OCI-M2 (cell line): ENCODE measurements around the gene ATP23.

Experiments used
- DNase-seq: peaks from one replicate; lab custom pipeline; 2025; ENCODE audit not compliant: unreplicated experiment; lab: John Stamatoyannopoulos, UW

The ATP23 gene

GRCh38 chr12:57966536-57966935 is 25.2 kb downstream of the ATP23 start:
- no peak for DNase-seq

DNA sequence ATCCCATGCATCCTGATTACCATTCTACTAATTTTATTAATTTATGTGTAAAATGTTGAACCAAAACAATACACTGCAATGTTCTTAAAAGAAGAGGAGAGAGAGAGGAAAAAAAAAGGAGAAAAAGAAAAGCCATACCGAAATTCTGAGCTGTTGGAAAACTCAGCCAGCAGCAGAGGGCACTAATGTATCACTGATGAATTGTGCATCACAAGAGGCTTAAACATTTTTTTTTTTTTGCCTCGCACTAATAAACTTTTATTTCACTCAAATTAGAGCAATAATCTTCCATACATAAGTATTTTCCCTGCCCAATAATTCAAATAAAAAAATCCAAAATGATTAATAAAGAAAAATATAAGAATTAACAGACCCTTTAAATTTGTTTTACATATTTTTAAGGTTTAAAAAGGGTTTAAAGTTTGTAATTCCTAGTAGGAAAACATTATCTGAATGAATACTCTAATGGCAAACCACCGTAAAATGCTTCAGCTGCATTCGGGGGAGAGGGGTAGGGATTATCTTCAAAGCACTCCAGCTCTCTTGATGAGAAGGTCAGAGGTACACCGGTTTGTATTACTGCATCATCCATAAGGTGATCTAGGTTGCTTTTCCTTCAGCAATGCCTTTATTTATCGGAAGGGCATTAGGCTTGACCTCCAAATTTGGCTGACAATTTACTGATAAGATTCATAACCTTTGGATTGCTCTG is 41.9 kb downstream of the ATP23 start:
- DNase-seq = no peak

GRCh38 chr12:57983858-57984505 is 42.6 kb downstream of the ATP23 start:
- no peak for DNase-seq

GRCh38 chr12:57984629-57985151 is 43.3 kb downstream of the ATP23 start:
- DNase-seq = no peak

DNA sequence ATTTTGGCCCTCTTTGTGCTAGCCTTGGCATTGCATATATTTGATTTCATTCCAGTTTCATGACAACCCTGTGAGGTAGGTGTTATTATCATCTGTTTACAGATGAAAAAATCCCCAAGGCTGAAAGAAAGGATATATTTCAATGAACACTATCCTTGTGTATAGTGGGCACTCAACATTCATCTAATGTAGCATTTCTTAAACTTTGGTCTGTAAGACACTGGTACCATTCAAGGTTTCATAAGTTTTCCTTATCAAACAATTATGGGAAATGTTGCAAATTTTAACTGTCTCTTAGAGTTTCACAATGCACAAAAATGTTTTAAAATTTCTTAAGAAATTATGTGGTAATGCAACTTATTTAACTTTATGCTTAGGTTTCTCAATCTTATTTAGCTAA is 44.3 kb downstream of the ATP23 start:
- DNase-seq = no peak

DNA sequence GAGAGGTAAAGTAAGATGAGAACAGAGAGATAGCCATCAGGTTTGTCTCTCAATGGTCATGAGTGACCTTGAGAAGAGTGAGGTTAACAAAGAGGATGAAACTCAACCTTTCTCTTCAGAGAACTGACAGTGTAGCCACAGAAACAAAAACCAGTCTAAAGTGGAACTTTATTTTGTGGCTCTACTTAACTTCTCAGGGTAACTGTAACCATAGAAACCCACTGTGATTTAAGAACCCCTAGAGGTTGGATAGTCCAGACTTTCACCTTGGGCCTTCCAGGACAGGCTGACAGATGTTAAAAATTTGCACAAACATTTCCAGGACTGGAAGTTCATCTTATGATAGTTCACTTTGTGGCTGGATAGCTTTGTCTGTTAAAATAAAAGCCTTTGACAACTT is 48.5 kb downstream of the ATP23 start:
- no peak for DNase-seq

GRCh38 chr12:57990241-57990883 is 49.0 kb downstream of the ATP23 start:
- no peak for DNase-seq

DNA sequence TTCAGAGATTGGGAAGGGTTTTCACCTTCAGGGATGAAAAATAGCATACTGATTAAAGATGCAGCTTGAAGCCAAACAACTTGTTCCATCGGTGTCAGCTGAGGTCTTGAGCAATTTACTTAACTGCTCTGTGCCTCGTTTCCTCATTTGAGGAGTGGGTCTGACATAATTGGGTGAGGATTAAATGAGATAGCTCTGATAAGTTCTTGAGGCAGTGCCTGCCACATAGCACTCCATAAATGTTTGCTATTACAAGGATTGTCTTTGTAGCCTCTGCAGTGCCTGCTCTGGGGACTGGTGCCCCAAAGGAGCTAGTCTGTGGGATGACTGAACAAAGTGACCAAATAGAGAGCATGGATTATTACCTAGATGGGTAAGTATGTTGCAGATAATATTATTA is 50.6 kb downstream of the ATP23 start:
- DNase-seq = no peak

DNA sequence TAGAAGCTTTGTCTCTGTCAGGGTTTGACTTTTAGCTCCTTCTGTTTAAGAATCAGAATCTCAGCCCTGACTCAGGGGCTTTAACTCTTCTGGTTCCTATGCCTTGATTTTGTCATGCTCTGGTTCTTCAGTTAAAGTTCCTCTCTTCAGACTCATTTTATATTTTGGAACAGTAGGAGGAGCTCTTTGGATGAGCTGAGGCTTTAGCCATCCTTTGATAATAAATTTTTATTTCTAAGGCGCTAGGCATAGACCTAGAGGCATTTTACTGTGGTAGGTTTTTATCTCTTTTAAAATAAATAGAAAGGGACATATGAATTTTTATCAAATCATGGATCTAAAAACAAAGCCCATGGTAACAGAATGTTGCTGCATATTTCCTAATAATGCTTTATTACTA is 51.7 kb downstream of the ATP23 start:
- no peak for DNase-seq

DNA sequence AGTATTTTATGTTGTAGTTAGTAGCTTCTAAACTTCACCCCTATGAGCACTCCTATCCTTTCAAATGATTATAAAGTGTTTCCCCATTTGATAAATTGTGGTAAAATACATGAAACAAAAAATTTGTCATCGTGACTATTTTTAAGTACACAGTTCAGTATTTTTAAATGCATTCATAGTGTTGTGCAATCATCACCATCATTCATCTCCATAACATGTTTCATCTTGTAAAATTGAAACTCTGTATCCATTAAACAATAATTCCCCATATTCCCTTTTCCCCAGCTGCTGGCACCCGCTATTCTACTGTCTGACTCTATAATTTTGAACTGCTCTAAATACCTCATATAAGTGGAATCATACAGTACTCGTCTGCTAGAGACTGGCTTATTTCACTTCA is 52.5 kb downstream of the ATP23 start:
- no peak for DNase-seq

- no peak for DNase-seq
Observed at GRCh38 chr12:57996520-57996919, 55.2 kb downstream of the ATP23 start.

DNA sequence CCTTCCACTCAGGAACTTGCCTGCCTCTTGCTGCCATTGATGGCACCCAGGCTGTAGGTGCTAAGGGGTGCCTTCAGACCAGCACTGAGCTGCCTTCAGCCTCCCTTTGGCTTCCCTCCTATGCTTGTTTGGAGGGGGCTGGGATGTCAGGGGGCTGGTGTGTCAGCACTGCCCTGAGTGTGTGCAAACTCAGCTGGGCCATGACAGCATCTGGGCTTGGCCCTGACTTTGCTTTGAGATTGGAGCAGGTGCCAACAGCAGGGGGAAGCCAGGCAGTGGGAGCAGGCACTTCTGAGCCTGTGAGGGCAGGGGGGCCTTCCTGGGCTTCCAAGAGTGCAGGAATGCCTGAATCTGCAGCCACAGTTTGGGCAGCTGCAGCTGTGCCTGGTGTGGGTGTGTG is 56.9 kb downstream of the ATP23 start:
- no peak for DNase-seq

DNA sequence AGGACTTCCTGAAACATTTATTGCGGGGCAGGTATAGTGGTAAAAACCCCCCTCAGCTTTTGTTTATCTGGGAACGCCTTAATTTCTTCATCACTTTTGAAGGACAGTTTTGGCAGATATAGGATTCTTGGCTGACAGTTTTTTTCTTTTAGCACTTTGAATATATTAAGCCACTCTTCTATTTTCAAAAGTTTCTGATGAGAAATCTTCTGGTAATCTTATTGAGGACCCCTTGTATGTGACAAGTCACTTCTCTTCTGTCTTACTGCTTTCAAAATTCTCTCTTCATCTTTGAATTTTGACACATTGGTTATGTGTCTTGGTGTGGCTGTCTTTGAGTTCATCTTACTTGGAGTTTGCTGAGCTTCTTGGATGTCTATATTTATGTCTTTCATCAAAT is 59.1 kb downstream of the ATP23 start:
- DNase-seq = no peak

- DNase-seq = no peak
Observed at GRCh38 chr12:58007875-58008274, 66.5 kb downstream of the ATP23 start.

- no peak for DNase-seq
Observed at GRCh38 chr12:58008634-58009033, 67.3 kb downstream of the ATP23 start.
